SK-N-SH treated with all-trans-retinoic acid at 6 μM for 48 hours (cell line): ENCODE results near the gene ETV6.
"Not testable (repeated sequence)": the region's sequence is repeated elsewhere in the genome, so short reads cannot be mapped to it uniquely, and the experiment has no call there.

Experiments
- ATAC-seq: fragments of 200-7000 bp; cut with Tn5 transposase; 3 replicates; pipeline ENCODE4 v1.9.1; 2020; ENCODE audit warnings: mild to moderate bottlenecking, moderate library complexity
- ARNTL ChIP-seq: fragments of 450-650 bp; formaldehyde crosslinking; IDR thresholded peaks from 2 replicates; pipeline ENCODE4 v1.5.0; 2020; ENCODE audit warnings: low read depth, mild to moderate bottlenecking, moderate library complexity, borderline replicate concordance
- CSDC2 ChIP-seq: fragments of 250-450 bp; sonication (Bioruptor Pico); IDR thresholded peaks from 2 replicates; pipeline ENCODE4 v1.5.0; 2020; ENCODE audit warnings: mild to moderate bottlenecking, moderate library complexity
- ESRRG ChIP-seq: fragments of 250-450 bp; sonication (Bioruptor Pico); IDR thresholded peaks from 2 replicates; pipeline ENCODE4 v1.6.1; 2021; ENCODE audit warnings: mild to moderate bottlenecking
- GLIS3 ChIP-seq: fragments of 250-450 bp; sonication (Bioruptor Pico); IDR thresholded peaks from 2 replicates; pipeline ENCODE4 v1.5.0; 2020; ENCODE audit warnings: mild to moderate bottlenecking, moderate library complexity
- ISL1 ChIP-seq: fragments of 250-450 bp; sonication (Bioruptor Pico); IDR thresholded peaks from 2 replicates; pipeline ENCODE4 v2.1.2; 2022; ENCODE audit warnings: mild to moderate bottlenecking, moderate library complexity
- OSR1 ChIP-seq: fragments of 250-450 bp; sonication (Bioruptor Pico); IDR thresholded peaks from 2 replicates; pipeline ENCODE4 v1.8.0; 2022; ENCODE audit warnings: moderate library complexity, mild to moderate bottlenecking, inconsistent platforms
- PPARA ChIP-seq: fragments of 250-450 bp; sonication (Bioruptor Pico); IDR thresholded peaks from 2 replicates; pipeline ENCODE4 v1.5.0; 2020; ENCODE audit warnings: mild to moderate bottlenecking, borderline replicate concordance
- RARB ChIP-seq: fragments of 250-450 bp; sonication (Bioruptor Pico); IDR thresholded peaks from 2 replicates; pipeline ENCODE4 v1.8.0; 2021; ENCODE audit warnings: mild to moderate bottlenecking, moderate library complexity
- TCF4 ChIP-seq: fragments of 250-450 bp; sonication (Bioruptor Pico); IDR thresholded peaks from 2 replicates; pipeline ENCODE4 v1.8.0; 2021; ENCODE audit warnings: mild to moderate bottlenecking, moderate library complexity, borderline replicate concordance
- TOX ChIP-seq: fragments of 250-450 bp; sonication (Bioruptor Pico); IDR thresholded peaks from 2 replicates; pipeline ENCODE4 v1.8.0; 2021; ENCODE audit warnings: mild to moderate bottlenecking, moderate library complexity, borderline replicate concordance
- ZFP30 ChIP-seq: fragments of 450-650 bp; formaldehyde crosslinking; IDR thresholded peaks from 2 replicates; pipeline ENCODE4 v1.5.0; 2022; ENCODE audit warnings: mild to moderate bottlenecking, moderate library complexity
- ZNF70 ChIP-seq: fragments of 450-650 bp; formaldehyde crosslinking; IDR thresholded peaks from 2 replicates; pipeline ENCODE4 v1.5.0; 2020; ENCODE audit warnings: mild to moderate bottlenecking, moderate library complexity
- ZNF8 ChIP-seq: fragments of 450-650 bp; formaldehyde crosslinking; IDR thresholded peaks from 2 replicates; pipeline ENCODE4 v1.5.0; 2020; ENCODE audit warnings: mild to moderate bottlenecking, moderate library complexity
- TF ChIP-seq, protein P1 (sequence below): fragments of 250-450 bp; sonication (Bioruptor Pico); IDR thresholded peaks from 2 replicates; pipeline ENCODE4 v1.5.0; 2020; ENCODE audit warnings: mild to moderate bottlenecking, moderate library complexity
- TF ChIP-seq, protein P2 (sequence below): fragments of 250-450 bp; sonication (Bioruptor Pico); IDR thresholded peaks from 2 replicates; pipeline ENCODE4 v1.5.1; 2020; ENCODE audit warnings: low read depth, mild to moderate bottlenecking, moderate library complexity

The ETV6 gene

DNA sequence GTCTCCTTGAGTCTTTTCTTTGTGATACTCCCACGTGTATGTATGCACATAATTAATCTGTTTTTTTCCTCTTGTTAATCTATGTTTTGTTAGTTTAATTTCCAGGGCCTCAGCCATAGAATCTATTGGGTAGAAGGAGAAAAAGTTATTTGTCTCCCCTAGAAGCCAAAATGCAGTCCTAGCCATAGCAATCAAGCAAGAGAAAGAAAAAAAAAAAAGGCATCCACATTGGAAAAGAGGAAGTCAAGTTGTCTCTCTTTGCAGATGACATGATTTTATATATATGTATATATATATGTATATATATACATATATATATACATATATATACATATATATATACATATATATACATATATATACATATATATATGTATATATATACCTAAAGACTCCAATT lies 25.4 kb upstream of the ETV6 start:
- ATAC-seq, result no peak

DNA sequence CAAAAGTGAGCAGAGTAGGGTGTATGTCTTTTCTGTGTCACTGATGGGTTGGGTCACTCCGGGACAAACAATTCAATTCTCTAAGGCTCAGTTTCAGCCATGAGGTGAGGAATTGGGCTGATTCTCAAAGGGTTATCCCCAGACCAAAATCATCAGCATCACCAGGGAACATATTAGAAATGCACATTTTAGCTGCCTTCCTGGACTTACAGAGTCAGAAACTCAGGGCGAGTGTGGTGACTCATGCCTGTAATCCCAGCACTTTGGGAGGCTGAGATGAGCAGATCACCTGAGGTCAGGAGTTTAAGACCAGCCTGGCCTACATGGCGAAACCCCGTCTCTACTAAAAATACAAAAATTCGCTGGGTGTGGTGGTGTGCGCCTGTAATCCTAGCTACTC lies 21.8 kb upstream of the ETV6 start:
- ATAC-seq, result not testable (repeated sequence)

More for the DNA sequence above, 25.4 kb upstream of the ETV6 start:
- TF ChIP-seq ZNF8 (CRISPR knock-in tag), result no peak
- no peak for TF ChIP-seq ARNTL (CRISPR knock-in tag)
- TF ChIP-seq TCF4, result no peak
- TF ChIP-seq, protein P1, sequence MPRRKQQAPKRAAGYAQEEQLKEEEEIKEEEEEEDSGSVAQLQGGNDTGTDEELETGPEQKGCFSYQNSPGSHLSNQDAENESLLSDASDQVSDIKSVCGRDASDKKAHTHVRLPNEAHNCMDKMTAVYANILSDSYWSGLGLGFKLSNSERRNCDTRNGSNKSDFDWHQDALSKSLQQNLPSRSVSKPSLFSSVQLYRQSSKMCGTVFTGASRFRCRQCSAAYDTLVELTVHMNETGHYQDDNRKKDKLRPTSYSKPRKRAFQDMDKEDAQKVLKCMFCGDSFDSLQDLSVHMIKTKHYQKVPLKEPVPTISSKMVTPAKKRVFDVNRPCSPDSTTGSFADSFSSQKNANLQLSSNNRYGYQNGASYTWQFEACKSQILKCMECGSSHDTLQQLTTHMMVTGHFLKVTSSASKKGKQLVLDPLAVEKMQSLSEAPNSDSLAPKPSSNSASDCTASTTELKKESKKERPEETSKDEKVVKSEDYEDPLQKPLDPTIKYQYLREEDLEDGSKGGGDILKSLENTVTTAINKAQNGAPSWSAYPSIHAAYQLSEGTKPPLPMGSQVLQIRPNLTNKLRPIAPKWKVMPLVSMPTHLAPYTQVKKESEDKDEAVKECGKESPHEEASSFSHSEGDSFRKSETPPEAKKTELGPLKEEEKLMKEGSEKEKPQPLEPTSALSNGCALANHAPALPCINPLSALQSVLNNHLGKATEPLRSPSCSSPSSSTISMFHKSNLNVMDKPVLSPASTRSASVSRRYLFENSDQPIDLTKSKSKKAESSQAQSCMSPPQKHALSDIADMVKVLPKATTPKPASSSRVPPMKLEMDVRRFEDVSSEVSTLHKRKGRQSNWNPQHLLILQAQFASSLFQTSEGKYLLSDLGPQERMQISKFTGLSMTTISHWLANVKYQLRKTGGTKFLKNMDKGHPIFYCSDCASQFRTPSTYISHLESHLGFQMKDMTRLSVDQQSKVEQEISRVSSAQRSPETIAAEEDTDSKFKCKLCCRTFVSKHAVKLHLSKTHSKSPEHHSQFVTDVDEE (CRISPR knock-in tag), result no peak

GRCh38 chr12:11628353-11628752 lies 21.1 kb upstream of the ETV6 start:
- ATAC-seq, result no peak
- no peak for TF ChIP-seq PPARA
- TF ChIP-seq, all 23 proteins: peak for 0

- no peak for ATAC-seq
Observed at GRCh38 chr12:11630046-11630706, 19.3 kb upstream of the ETV6 start.

GRCh38 chr12:11631288-11631687 lies 18.2 kb upstream of the ETV6 start:
- no peak for ATAC-seq
- TF ChIP-seq, protein P2, sequence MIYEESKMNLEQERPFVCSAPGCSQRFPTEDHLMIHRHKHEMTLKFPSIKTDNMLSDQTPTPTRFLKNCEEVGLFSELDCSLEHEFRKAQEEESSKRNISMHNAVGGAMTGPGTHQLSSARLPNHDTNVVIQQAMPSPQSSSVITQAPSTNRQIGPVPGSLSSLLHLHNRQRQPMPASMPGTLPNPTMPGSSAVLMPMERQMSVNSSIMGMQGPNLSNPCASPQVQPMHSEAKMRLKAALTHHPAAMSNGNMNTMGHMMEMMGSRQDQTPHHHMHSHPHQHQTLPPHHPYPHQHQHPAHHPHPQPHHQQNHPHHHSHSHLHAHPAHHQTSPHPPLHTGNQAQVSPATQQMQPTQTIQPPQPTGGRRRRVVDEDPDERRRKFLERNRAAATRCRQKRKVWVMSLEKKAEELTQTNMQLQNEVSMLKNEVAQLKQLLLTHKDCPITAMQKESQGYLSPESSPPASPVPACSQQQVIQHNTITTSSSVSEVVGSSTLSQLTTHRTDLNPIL (CRISPR knock-in tag), result no peak
- TF ChIP-seq CSDC2 (CRISPR knock-in tag) (no peak), RARB (CRISPR knock-in tag) (no peak), OSR1 (CRISPR knock-in tag) (no peak), GLIS3 (no peak), TOX (no peak), ARNTL (CRISPR knock-in tag) (no peak), ZNF70 (CRISPR knock-in tag) (no peak), ESRRG (CRISPR knock-in tag) (no peak), ZNF8 (CRISPR knock-in tag) (no peak), TCF4 (no peak), ISL1 (CRISPR knock-in tag) (no peak)
- TF ChIP-seq, protein P1 (CRISPR knock-in tag), result no peak

More at GRCh38 chr12:11630046-11630706, 19.3 kb upstream of the ETV6 start:
- TF ChIP-seq, protein P2 (CRISPR knock-in tag), result no peak
- TF ChIP-seq ZFP30, result no peak
- TF ChIP-seq, all 23 proteins: peak for 0

- ATAC-seq, result not testable (repeated sequence)
Observed at GRCh38 chr12:11631881-11632280, 17.6 kb upstream of the ETV6 start.
